Kidney (tissue), 14 donors: ENCODE results near the gene LYST. TPM values are rescaled to one million over a fixed set of nuclear protein-coding genes. Genes with fewer than 3 reads are reported as not detected.

ENCODE experiments used
- DNase-seq, 5 donors: peaks; one replicate each; pipeline ENCODE4 v3.0.0-alpha.2; 2013 to 2020
- FAIRE-seq: peaks from 2 replicates; lab custom pipeline; 2012; peaks lifted over from hg19 to GRCh38; lab: Jason Lieb, UNC
- H3K27ac ChIP-seq, 2 donors: one replicate each; pipeline ENCODE4 v1.7.0; 2013; ENCODE audit warnings: low read depth in 2 of 2, low read length in 2 of 2, inconsistent platforms in 1 of 2
- H3K27me3 ChIP-seq: one replicate; pipeline ENCODE4 v1.7.1; 2013; ENCODE audit warnings: low read length, inconsistent platforms; ENCODE audit not compliant: control insufficient read depth, insufficient read depth
- H3K36me3 ChIP-seq, 3 donors: one replicate each; pipeline versions ENCODE4 v1.7.0 to v1.7.1; 2013; ENCODE audit warnings: low read length in 3 of 3, control low read depth in 1 of 3, inconsistent platforms in 1 of 3; ENCODE audit not compliant: insufficient read depth in 3 of 3, control insufficient read depth in 2 of 3
- H3K4me1 ChIP-seq, 3 donors: one replicate each; pipeline versions ENCODE4 v1.7.0 to v1.7.1; 2013; ENCODE audit warnings: low read length in 3 of 3, inconsistent platforms in 1 of 3, low read depth in 1 of 3; ENCODE audit not compliant: control insufficient read depth in 2 of 3, insufficient read depth in 2 of 3
- H3K4me3 ChIP-seq, 3 donors: one replicate each; pipeline versions ENCODE4 v1.7.0 to v1.8.1; 2013; ENCODE audit warnings: low read length in 3 of 3, control low read depth in 1 of 3, inconsistent platforms in 1 of 3
- H3K9ac ChIP-seq, 3 donors: one replicate each; pipeline versions ENCODE4 v1.7.0 to v1.7.1; 2013; ENCODE audit warnings: low read length in 3 of 3, control low read depth in 1 of 3, inconsistent platforms in 1 of 3
- H3K9me3 ChIP-seq, 3 donors: one replicate each; pipeline versions ENCODE4 v1.7.0 to v1.7.1; 2013; ENCODE audit warnings: low read length in 3 of 3, control low read depth in 1 of 3, inconsistent platforms in 1 of 3; ENCODE audit not compliant: control insufficient read depth in 2 of 3, insufficient read depth in 1 of 3
- intact Hi-C: fragments of 100-400 bp; cut with DNase I; formaldehyde crosslinking; loops from one replicate; pipeline ENCODE4 v1.11.1; 2022
- polyA plus RNA-seq: library from polyadenylated mRNA; stranded (reverse); fragments of 350-450 nt; fragmentation: Illumina TruSeq; extraction: RNeasy Lipid Tissue Mini Kit (QIAGEN cat#74804); gene quantifications from one replicate; pipeline ENCODE4 v1.2.3, GENCODE V29; 2014; ENCODE audit warnings: low read depth, low replicate concordance; ENCODE audit not compliant: insufficient read depth
- total RNA-seq: library from RNA; stranded (reverse); fragmentation: NEBNext Ultra II Directional; extraction: Animal tissue kit (Norgen Biotek cat#: 25700); gene quantifications from one replicate; pipeline ENCODE4 v1.2.1, GENCODE V29; 2021
- TF ChIP-seq, protein P1 (sequence below): IDR thresholded peaks from 3 replicates; pipeline ENCODE4 v1.5.1; 2012; ENCODE audit warnings: mild to moderate bottlenecking, moderate library complexity, borderline replicate concordance; ENCODE audit not compliant: insufficient read depth; ENCODE audit errors: extremely low read depth
- donor health status: control.
- donor health status: control.
- donor health status: control.
- donor health status: control.
- donor health status: control.
- donor health status: DM: yes; HTN: yes; CAD: no.
- donor health status: Normal renal cell carcinoma (clear cell type).

Gene LYST
- total and polyA plus RNA-seq, 2 donors from 2014 or later, result 4.6 to 30.3 TPM

DNA sequence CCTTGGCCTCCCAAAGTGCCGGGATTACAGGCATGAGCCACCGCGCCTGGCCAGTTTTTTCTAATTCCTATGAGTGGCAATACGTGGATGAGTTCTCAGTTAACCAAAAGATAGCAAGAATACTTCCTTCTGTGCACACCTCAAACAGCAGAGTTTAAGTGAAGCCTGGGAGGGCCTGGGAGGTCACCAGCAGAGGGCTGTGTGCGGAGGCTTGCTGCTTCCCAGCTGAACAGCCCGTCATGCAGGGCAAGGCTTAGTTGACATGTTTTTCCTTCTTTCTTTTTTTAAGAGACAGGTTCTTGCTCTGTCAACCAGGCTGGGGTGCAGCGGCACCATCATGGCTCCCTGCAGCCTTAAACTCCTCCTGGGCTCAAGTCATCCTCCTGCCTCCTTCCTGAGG is 234.9 kb downstream of the LYST start:
- no peak for FAIRE-seq

DNA sequence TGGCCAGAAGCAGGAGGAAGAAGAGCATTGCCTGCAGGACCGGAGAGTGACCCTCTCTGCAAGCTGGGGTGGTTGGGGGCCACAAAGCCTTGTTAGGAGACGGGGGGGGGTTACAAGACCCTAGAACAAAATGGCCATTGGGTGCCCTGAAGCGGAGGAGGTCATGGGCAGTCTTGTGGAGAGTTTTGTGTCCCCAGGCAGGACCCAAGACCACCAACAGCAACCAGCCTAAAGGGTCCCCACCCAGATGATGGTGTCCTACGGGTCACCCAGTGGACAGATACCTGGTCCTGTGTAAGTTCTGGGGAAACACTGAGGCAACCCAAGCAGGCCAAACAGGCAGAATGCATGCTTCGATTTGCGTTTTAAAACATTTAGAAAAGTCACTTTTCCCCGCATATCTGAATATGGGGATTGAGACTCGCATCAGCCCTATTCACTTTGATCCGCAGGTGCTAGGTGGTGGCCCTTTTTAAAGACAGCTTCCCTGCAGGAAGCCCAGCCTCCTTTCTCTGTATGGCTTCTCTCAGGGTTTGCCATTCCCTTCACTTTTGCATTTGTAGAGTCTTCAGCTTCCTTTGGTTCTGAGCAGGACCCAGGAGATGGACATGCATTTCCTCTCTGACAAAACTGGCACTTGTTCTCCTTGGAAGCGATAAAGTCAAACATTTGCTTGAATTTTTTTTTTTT is 238.2 kb downstream of the LYST start:
- FAIRE-seq (no peak), DNase-seq (no peak)
- no peaks in the 10 kb centered on the region for H3K9me3 ChIP-seq
- no peak overlapping the region for H3K4me3 ChIP-seq
- H3K4me1 ChIP-seq, result peaks cover 0 to 2% (median 0%) of the 10 kb centered on the region in 3 donors
- H3K27me3 ChIP-seq, result no peaks in the 10 kb centered on the region
- H3K36me3 ChIP-seq, result no peaks in the 10 kb centered on the region
- H3K27ac ChIP-seq, result no peak overlapping the region
- TF ChIP-seq, protein P1, sequence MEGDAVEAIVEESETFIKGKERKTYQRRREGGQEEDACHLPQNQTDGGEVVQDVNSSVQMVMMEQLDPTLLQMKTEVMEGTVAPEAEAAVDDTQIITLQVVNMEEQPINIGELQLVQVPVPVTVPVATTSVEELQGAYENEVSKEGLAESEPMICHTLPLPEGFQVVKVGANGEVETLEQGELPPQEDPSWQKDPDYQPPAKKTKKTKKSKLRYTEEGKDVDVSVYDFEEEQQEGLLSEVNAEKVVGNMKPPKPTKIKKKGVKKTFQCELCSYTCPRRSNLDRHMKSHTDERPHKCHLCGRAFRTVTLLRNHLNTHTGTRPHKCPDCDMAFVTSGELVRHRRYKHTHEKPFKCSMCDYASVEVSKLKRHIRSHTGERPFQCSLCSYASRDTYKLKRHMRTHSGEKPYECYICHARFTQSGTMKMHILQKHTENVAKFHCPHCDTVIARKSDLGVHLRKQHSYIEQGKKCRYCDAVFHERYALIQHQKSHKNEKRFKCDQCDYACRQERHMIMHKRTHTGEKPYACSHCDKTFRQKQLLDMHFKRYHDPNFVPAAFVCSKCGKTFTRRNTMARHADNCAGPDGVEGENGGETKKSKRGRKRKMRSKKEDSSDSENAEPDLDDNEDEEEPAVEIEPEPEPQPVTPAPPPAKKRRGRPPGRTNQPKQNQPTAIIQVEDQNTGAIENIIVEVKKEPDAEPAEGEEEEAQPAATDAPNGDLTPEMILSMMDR, result no peak
- intact Hi-C loops, result no loop called here
- H3K9ac ChIP-seq, result no peak overlapping the region

More for the DNA sequence above, 234.9 kb downstream of the LYST start:
- no peaks in the 10 kb centered on the region for H3K27me3 ChIP-seq
- no peaks in the 10 kb centered on the region for H3K36me3 ChIP-seq
- TF ChIP-seq, protein P1, result no peak
- H3K9me3 ChIP-seq, result no peaks in the 10 kb centered on the region
- intact Hi-C loops, result no loop called here
- H3K9ac ChIP-seq, result no peak overlapping the region
- H3K4me1 ChIP-seq, result no peaks in the 10 kb centered on the region
- no peak for DNase-seq
- no peak overlapping the region for H3K4me3 ChIP-seq
- H3K27ac ChIP-seq, result no peak overlapping the region

DNA sequence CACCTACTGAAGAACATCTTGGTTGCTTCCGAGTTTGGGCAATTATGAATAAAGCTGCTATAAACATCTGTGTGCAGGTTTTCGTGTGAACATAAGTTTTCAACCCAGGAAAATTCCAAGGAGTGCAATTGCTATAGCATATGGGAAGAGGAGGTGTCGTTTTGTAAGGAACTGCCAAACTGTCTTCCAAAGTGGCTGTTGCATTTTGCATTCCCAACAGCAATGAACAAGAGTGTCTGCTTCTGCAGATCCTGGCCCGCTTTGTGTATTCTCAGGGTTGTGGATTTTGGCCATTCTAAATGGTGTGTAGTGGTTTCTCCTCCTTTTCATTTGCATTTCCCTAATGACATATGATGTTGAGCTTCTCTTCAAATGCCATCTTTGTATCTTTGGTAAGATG is 240.9 kb downstream of the LYST start:
- TF ChIP-seq, protein P1, result no peak
- Histone ChIP-seq H3K4me1 (peaks cover 0 to 2% (median 0%) of the 10 kb centered on the region in 3 donors), H3K27me3 (no peaks in the 10 kb centered on the region), H3K4me3 (no peak overlapping the region), H3K36me3 (no peaks in the 10 kb centered on the region), H3K9ac (no peak overlapping the region), H3K9me3 (no peaks in the 10 kb centered on the region), H3K27ac (no peak overlapping the region)
- intact Hi-C loops, result no loop called here
- DNase-seq (no peak), FAIRE-seq (no peak)
